GM18499 (cell line): ENCODE data around the gene PCSK6.
"Not testable (repeated sequence)": the region's sequence is repeated elsewhere in the genome, so short reads cannot be mapped to it uniquely, and the experiment has no call there.

Source experiments
- ATAC-seq: cut with Tn5 transposase; IDR thresholded peaks from one replicate; pipeline ENCODE4 v1.9.1; 2021; ENCODE audit warnings: moderate number of reproducible peaks; ENCODE audit not compliant: insufficient read depth, unreplicated experiment

PCSK6 gene

GRCh38 chr15:101369676-101370075 lies 119.8 kb downstream of the PCSK6 start:
- no peak for ATAC-seq

GRCh38 chr15:101368861-101369642 lies 120.5 kb downstream of the PCSK6 start:
- no peak for ATAC-seq

DNA sequence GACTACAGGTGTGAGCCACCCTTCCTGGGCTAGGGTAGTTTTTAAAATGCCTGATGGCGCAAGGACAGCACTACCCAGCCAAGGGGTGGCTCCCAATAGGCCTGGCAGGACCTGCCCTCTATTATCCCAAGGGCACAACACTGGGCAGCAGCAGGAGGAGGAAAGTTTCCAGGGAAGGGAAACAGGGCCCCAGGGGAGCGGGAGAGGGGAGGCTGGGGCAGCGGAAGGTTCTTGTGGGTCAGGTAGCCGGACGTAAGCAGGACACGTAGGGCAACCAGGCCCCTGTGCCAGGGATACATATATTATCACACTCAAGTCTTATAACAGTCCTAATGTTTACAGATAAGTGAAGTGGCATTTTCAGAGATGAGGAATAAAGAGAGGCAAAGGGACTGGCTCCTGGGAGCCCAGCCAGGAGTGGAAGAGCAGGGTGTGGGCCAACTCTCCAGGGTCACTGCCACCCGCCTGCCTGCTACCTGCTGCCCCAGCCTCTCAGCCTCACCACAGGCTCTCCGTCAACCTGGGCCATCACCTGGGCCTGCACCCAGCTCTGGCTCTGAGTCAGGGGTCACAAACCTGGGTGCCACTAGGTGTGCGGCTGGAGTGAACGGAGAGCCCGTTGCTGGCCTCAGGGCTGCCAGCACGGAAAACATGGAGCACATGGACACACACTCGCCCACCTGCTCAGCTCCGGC lies 121.3 kb downstream of the PCSK6 start:
- ATAC-seq, result no peak

- ATAC-seq, result no peak
Observed at GRCh38 chr15:101366853-101367252, 122.7 kb downstream of the PCSK6 start.

- no peak for ATAC-seq
Observed at GRCh38 chr15:101362986-101363566, 126.4 kb downstream of the PCSK6 start.

- ATAC-seq, result no peak
Observed at GRCh38 chr15:101362359-101362758, 127.1 kb downstream of the PCSK6 start.

DNA sequence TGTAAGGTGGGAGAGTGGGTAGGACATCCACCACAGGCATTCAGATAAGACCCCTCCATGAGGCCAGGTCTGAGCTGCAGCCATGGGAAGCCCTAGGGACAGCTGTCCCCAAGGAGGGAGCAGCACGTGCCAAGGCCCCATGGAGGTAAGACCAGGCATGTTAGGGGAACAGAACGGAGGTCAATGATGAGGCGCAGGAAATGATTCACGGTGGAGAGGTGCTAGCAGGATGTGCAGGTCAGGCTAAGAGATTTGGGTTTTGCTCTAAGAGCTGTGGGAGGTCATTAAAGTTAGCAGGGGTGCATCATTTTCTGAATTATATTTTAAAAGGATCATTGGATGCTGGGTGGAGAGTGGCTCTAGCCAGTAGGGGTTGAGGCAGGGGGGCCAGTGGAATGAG lies 128.1 kb downstream of the PCSK6 start:
- ATAC-seq, result no peak

- no peak for ATAC-seq
Observed at GRCh38 chr15:101359365-101359947, 130.1 kb downstream of the PCSK6 start.

DNA sequence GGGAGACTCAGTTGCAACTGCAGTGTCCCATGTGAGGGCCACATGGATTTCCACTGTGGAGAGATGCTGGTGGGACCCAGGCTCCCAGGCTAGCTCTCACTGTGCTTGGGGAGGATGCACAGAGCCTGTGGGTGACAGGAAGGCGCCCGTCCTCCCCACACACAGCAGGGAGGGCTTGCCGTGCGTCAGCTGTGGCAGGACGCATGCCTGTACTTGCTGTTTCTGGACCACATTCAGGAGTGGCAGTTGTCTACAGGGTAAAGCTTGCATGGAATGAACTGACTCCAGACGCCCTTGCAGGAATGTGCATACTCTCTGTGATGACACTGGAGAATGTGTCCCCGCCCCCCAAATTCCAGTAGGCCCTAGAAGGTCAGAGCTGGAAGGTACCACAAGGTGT lies 130.6 kb downstream of the PCSK6 start:
- no peak for ATAC-seq

DNA sequence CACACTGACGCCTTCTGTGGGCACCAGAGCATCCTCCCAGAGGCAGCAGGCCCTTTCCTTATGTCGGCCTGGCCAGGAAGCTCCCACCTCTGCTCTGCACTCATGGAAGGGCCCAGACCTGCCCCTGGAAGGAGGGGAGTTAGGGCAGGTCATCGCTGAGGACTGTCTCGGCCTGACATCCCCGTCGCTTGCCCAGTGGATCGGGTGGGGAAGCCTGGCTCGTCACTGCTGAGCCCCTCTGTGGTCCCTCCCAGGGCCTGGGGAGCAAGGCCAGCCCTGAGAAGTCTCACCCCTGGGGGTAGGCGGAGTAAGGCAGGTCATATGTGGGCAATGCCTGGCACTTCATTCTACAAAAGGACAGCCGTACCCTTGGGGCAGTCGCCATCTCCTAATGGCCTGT lies 131.6 kb downstream of the PCSK6 start:
- no peak for ATAC-seq

GRCh38 chr15:101357333-101357732 lies 132.2 kb downstream of the PCSK6 start:
- ATAC-seq, result no peak

DNA sequence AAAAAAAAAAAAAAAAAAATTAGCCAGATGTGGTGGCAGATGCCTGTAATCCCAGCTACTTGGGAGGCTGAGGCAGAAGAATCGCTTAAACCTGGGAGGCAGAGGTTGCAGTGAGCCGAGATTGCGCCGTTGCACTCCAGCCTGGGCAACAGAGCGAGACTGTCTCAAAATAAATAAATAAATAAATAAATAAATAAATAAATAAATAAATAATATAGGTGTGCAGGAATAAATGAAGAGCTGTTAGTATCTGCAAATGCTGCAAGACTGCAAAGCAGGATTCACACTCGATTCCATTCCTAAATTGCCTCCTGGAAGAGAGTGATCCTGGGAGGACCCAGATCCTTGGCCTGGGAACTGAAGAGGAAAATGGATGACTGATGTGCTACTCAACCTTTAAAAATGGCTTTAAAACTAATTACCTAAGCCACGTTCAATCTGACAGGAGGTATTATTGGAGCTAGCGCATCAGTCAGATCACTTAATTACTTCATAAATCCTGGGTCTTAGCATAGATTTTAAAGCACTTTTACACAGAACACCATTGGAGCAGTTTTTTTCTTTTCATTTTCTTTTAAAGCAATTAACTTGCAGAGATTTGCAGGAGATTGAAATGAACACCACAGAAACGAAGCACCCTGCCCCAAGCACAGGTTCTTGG lies 132.9 kb downstream of the PCSK6 start:
- not testable (repeated sequence) for ATAC-seq

DNA sequence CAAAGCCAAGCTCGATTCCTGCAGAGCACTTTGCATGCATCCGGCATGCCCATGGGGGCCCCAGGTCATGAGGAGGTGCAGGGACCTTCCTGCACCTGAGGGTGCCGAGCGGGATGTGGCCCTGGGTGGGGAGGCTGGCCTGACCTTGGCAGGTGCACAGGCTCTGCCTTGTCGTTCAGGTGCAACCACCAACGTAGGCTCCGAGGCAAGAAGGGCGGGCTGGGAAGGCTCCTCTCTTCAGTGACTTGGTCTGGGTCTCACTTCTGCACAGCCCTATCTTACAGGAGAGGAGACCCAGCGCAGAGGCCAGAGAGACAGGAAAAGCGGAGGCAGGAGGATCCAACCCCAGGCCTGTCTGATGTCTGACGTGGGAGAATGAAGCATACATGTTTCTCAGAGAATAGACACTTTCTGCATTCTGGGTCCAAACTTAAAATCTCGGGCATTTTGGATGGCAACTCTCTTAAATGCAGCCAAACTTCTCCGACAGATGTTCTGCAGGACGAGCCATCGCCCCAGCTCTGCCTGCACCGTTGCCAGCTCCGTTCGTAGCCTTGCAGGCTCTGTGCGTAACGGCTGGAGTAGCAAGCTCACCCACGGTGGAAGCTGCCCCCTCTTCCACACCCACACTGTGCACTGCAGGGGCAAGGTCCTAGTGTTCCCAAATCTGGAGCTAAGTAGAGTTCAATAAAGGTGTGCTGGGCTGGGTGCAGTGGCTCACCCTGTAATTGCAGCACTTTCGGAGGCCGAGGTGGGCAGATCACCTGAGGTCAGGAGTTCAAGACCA lies 133.6 kb downstream of the PCSK6 start:
- no peak for ATAC-seq

- ATAC-seq, result no peak
Observed at GRCh38 chr15:101354891-101355623, 134.4 kb downstream of the PCSK6 start.

DNA sequence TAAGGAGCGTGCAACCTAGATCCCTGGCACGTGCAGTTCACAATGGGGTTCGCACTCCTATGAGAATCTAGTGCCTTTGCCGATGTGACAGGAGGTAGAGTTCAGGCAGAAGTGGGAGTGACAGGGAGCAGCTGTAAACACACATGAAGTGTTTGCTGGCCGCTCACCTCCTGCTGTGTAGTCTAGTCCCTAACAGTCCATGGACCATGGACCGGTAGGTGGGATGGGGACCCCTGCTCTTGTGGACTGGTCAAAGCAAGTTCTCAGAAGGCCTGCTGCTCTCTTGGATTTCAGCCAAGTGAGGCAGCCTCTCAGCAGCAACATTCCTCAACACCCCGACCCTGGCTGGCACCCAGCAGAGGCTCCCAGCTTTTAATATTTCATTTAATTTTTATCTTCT lies 136.3 kb downstream of the PCSK6 start:
- ATAC-seq, result no peak

GRCh38 chr15:101351736-101352135 lies 137.8 kb downstream of the PCSK6 start:
- no peak for ATAC-seq

DNA sequence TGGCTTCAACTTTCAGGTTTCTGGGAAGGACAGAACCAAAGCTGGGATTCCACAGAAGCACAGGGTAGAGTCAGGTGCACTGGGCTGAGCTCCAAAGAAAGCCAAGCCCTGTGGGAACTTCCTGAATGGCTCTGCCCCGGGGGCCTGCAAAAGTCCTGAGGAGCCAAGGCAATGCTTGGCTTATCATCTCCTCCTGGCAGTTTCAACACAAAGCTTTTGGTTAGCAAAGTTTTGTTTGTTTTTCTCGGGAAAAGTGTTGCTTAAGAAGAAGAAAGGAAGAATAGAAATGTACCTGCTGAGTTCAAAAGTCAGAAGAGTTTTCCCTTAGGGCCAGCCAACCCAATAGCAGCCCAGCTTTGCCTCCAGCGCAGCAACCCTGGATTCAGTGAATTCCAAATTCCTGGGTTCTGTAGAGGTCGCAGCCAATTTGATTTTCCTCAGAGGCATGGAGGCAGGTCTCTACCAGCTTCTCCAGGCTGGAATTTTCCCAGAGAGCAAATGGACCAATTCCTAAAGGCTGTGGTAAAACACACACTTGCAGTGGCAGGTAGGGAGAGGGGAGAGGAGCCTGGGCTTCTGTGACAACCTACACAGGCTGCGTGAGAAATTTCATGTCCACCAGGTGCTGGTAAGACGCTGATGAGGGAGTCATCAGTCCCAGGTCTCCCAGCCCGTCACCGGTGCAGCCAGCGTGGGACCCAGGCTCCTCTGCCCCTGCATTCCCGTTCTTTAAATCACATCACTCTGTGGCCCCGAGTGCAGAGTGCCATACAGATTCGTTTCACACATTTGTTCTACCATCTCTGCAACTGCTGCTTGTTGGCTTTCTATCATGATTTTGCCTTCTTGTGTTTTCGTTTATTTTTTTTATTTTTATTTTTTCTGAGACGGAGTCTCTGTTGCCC lies 140.2 kb downstream of the PCSK6 start:
- ATAC-seq, result no peak

DNA sequence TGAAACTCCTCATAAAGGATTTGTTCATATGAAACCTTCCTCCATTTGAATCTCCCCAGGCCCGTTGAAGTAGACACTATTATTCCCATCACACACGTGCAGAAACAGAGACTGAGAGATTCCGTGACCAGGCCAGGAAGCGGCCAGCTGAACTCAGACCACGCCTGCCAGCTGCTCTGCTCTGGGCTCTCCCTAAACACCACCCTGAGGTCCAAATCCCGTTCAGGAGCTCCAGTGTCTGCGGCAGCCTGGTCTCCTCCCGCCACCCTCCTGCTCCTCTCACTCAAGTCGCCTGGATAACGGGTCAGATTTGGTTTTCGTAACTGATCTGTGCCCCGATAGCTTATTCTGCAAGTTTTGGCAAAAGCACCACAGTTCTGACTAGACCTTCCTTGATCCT lies 140.9 kb downstream of the PCSK6 start:
- no peak for ATAC-seq
